ENCODE data around the gene C16orf89. TPM values are rescaled to one million over a fixed set of nuclear protein-coding genes. Genes with fewer than 3 reads are reported as not detected.

C16orf89 gene
- total RNA-seq, 1 experiment from 2014 or later, result not detected

DNA sequence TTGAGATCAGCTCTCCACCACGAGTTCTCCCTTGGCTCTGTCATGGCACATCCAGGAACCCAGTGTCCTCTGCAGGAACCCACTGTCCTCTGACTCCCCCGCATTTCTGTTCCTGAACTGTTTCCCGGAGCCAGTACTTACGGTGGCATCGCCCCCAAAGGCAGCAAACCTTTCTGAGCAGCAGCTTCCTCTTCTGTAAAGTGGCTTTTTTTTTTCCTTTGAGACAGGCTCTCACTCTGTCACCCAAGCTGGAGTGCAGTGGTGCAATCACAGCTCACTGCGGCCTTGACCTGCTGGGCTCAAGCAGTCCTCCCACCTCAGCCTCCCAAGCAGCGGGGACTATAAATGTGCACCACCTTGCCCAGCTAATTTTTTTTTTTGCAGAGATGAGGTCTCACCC is 64.2 kb downstream of the C16orf89 start:
- DNase-seq, result no peak
- Histone ChIP-seq H3F3A (ENCODE audit: insufficient read depth, low read depth) (no peaks in the 10 kb centered on the region), H3K27ac (no peak overlapping the region), H3K36me3 (ENCODE audit: low read depth) (no peaks in the 10 kb centered on the region), H4K20me1 (ENCODE audit: insufficient read depth) (no peaks in the 10 kb centered on the region), H2AFZ (no peak overlapping the region), H3K4me1 (replicated peaks; ENCODE audit: insufficient read depth) (no peaks in the 10 kb centered on the region), H3K9me3 (ENCODE audit: insufficient read depth, low read depth) (no peaks in the 10 kb centered on the region), H3K4me3 (no peak overlapping the region), H3K27me3 (ENCODE audit: insufficient read depth, low read depth) (peaks cover 76% of the 10 kb centered on the region), H3K79me2 (ENCODE audit: low read depth) (no peaks in the 10 kb centered on the region), H3K4me2 (no peak overlapping the region), H3K9me2 (ENCODE audit: insufficient read depth) (no peaks in the 10 kb centered on the region)
- BruUV-seq (replicated peaks), result no TSS peak
- intact Hi-C loops (cut with micrococcal nuclease; ENCODE audit: unreplicated experiment), result no loop called here
- TF ChIP-seq, protein P1, sequence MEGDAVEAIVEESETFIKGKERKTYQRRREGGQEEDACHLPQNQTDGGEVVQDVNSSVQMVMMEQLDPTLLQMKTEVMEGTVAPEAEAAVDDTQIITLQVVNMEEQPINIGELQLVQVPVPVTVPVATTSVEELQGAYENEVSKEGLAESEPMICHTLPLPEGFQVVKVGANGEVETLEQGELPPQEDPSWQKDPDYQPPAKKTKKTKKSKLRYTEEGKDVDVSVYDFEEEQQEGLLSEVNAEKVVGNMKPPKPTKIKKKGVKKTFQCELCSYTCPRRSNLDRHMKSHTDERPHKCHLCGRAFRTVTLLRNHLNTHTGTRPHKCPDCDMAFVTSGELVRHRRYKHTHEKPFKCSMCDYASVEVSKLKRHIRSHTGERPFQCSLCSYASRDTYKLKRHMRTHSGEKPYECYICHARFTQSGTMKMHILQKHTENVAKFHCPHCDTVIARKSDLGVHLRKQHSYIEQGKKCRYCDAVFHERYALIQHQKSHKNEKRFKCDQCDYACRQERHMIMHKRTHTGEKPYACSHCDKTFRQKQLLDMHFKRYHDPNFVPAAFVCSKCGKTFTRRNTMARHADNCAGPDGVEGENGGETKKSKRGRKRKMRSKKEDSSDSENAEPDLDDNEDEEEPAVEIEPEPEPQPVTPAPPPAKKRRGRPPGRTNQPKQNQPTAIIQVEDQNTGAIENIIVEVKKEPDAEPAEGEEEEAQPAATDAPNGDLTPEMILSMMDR (conservative IDR thresholded peaks at IDR 0.05), result no peak
- TF ChIP-seq EZH2 (IDR thresholded peaks at IDR 0.05; ENCODE audit: low read depth), result no peak
- ChIA-PET POLR2A (ENCODE audit: unreplicated experiment) (no interaction called here), CTCF (no interaction called here)

DNA sequence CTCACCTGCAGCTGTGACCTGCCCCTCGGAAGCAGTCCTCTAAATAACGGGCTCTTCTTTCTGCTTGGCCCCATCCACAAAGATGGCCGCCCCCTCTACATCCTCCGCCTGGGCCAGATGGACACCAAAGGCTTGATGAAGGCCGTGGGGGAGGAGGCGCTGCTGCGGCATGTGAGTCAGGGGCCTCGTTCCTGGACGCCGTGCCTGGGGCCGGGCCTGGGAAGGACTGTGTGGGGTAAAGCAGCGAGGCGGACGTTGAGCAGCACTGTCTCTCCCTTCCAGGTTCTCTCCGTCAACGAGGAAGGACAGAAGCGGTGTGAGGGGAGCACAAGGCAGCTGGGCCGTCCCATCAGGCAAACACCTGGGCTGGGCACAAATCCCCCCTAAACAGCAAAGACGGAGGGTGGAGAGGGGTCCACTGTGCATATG is 65.2 kb downstream of the C16orf89 start:
- CTCF ChIA-PET, result no interaction called here
- no TSS peak for BruUV-seq (replicated peaks)
- no peaks in the 10 kb centered on the region for H3K36me3 ChIP-seq (ENCODE audit: low read depth)

GRCh38 chr16:4994719-4995434 is 70.9 kb downstream of the C16orf89 start:
- H3K36me3 ChIP-seq (ENCODE audit: low read depth), result no peaks in the 10 kb centered on the region
- H3K79me2 ChIP-seq (ENCODE audit: low read depth), result no peaks in the 10 kb centered on the region
- DNase-seq, result no peak
- H3K27me3 ChIP-seq (ENCODE audit: insufficient read depth, low read depth), result peaks cover 85% of the 10 kb centered on the region
- intact Hi-C loops (cut with micrococcal nuclease; ENCODE audit: unreplicated experiment), result no loop called here
- H3K9me2 ChIP-seq (ENCODE audit: insufficient read depth), result no peaks in the 10 kb centered on the region
- ChIA-PET CTCF (interaction anchor here (0.6 kb wide), 1 partner anchor 300 kb away, joined by 7 read pairs; no protein-coding TSS in a partner anchor), POLR2A (ENCODE audit: unreplicated experiment) (no interaction called here)
- H4K20me1 ChIP-seq (ENCODE audit: insufficient read depth), result no peaks in the 10 kb centered on the region
- no peaks in the 10 kb centered on the region for H3F3A ChIP-seq (ENCODE audit: insufficient read depth, low read depth)
- no peak overlapping the region for H3K4me2 ChIP-seq
- no TSS peak for BruUV-seq (replicated peaks)
- no peaks in the 10 kb centered on the region for H3K9me3 ChIP-seq (ENCODE audit: insufficient read depth, low read depth)
- no peaks in the 10 kb centered on the region for H3K4me1 ChIP-seq (replicated peaks; ENCODE audit: insufficient read depth)
- no peak overlapping the region for H3K4me3 ChIP-seq
- H2AFZ ChIP-seq, result no peak overlapping the region
- TF ChIP-seq, protein P1 (conservative IDR thresholded peaks at IDR 0.05), result no peak
- H3K27ac ChIP-seq, result no peak overlapping the region

More for the DNA sequence above, 65.2 kb downstream of the C16orf89 start:
- Histone ChIP-seq H3K9me3 (ENCODE audit: insufficient read depth, low read depth) (no peaks in the 10 kb centered on the region), H3K79me2 (ENCODE audit: low read depth) (no peaks in the 10 kb centered on the region), H3K27ac (no peak overlapping the region), H4K20me1 (ENCODE audit: insufficient read depth) (no peaks in the 10 kb centered on the region), H3K9me2 (ENCODE audit: insufficient read depth) (no peaks in the 10 kb centered on the region), H2AFZ (no peak overlapping the region), H3K4me3 (no peak overlapping the region), H3F3A (ENCODE audit: insufficient read depth, low read depth) (no peaks in the 10 kb centered on the region), H3K27me3 (ENCODE audit: insufficient read depth, low read depth) (peaks cover 86% of the 10 kb centered on the region), H3K4me1 (replicated peaks; ENCODE audit: insufficient read depth) (no peaks in the 10 kb centered on the region), H3K4me2 (no peak overlapping the region)
- TF ChIP-seq, protein P1 (conservative IDR thresholded peaks at IDR 0.05), result no peak
- TF ChIP-seq EZH2 (IDR thresholded peaks at IDR 0.05; ENCODE audit: low read depth), result no peak
- DNase-seq, result no peak
- POLR2A ChIA-PET (ENCODE audit: unreplicated experiment), result no interaction called here
- intact Hi-C loops (cut with micrococcal nuclease; ENCODE audit: unreplicated experiment), result no loop called here

Other genes starting within 250 kb of the C16orf89 start
- gene GLYR1, start 218.7 kb downstream of the C16orf89 start, total RNA-seq (2021), result 97.5 and 135 TPM in 2 replicates
- 42.7 and 44.1 TPM in 2 replicates for gene UBN1, start 218.5 kb downstream of the C16orf89 start, total RNA-seq (2021)
- 184 and 187 TPM in 2 replicates for gene PPL, start 128.8 kb downstream of the C16orf89 start, total RNA-seq (2021)
- 1.1 and 1.8 TPM in 2 replicates for gene SEC14L5, start 107.6 kb downstream of the C16orf89 start, total RNA-seq (2021)
- gene NAGPA, start 32.0 kb downstream of the C16orf89 start, total RNA-seq (2021), result 20.6 and 31.2 TPM in 2 replicates
- 37.3 and 38.1 TPM in 2 replicates for gene ALG1, start 5.9 kb upstream of the C16orf89 start, total RNA-seq (2021)
- 10.4 TPM in 2 replicates for gene EEF2KMT, start 31.8 kb upstream of the C16orf89 start, total RNA-seq (2021)

All from PC-9 (cell line).